H9 (cell line): ENCODE data around the gene NPHP4. TPM values are rescaled to one million over a fixed set of nuclear protein-coding genes. Genes with fewer than 3 reads are reported as not detected.

Experiments
- DNase-seq: peaks from one replicate; pipeline ENCODE4 v3.0.0-alpha.2; 2017
- H2AFZ ChIP-seq: one replicate; pipeline ENCODE4 v1.6.1; 2013; ENCODE audit warnings: mild to moderate bottlenecking, low read length, control low read depth, moderate library complexity
- H2AK5ac ChIP-seq: 2 replicates; pipeline ENCODE4 v1.6.1; 2013; ENCODE audit warnings: low read length, control low read depth, mixed read lengths; ENCODE audit not compliant: insufficient read length
- H2BK120ac ChIP-seq: one replicate; pipeline ENCODE4 v1.6.1; 2013; ENCODE audit warnings: low read depth, mild to moderate bottlenecking, low read length, control low read depth, inconsistent platforms; ENCODE audit not compliant: poor library complexity, severe bottlenecking
- H2BK12ac ChIP-seq: 2 replicates; pipeline ENCODE4 v1.6.1; 2013; ENCODE audit warnings: low read length, control low read depth, mixed read lengths, low read depth; ENCODE audit not compliant: insufficient read length
- H2BK15ac ChIP-seq: 2 replicates; pipeline ENCODE4 v1.6.1; 2013; ENCODE audit warnings: low read depth, low read length, control low read depth
- H2BK20ac ChIP-seq: one replicate; pipeline ENCODE4 v1.6.1; 2013; ENCODE audit warnings: low read depth, mild to moderate bottlenecking, low read length, control low read depth, inconsistent platforms; ENCODE audit not compliant: poor library complexity, severe bottlenecking
- H2BK5ac ChIP-seq: 2 replicates; pipeline ENCODE4 v1.6.1; 2013; ENCODE audit warnings: low read length, control low read depth, mixed read lengths; ENCODE audit not compliant: insufficient read length
- H3K14ac ChIP-seq: 2 replicates; pipeline ENCODE4 v1.6.1; 2013; ENCODE audit warnings: low read length, control low read depth; ENCODE audit not compliant: insufficient read depth
- H3K18ac ChIP-seq: 2 replicates; pipeline ENCODE4 v1.6.1; 2013; ENCODE audit warnings: low read depth, mild to moderate bottlenecking, mixed read lengths, low read length, control low read depth; ENCODE audit not compliant: insufficient read length
- H3K23ac ChIP-seq: 2 replicates; pipeline ENCODE4 v1.6.1; 2013; ENCODE audit warnings: low read length, control low read depth, mixed read lengths, low read depth; ENCODE audit not compliant: insufficient read length
- H3K23me2 ChIP-seq: 2 replicates; pipeline ENCODE4 v1.6.1; 2013; ENCODE audit warnings: low read depth, mild to moderate bottlenecking, mixed read lengths, low read length, control low read depth; ENCODE audit not compliant: insufficient read length, poor library complexity, severe bottlenecking
- H3K27ac ChIP-seq: 2 replicates; pipeline ENCODE4 v1.5.1; 2013; ENCODE audit warnings: low read length, control low read depth, mixed read lengths, low read depth; ENCODE audit not compliant: insufficient read length
- H3K27me3 ChIP-seq: 2 replicates; pipeline ENCODE4 v1.6.1; 2013; ENCODE audit warnings: low read length, control low read depth, inconsistent platforms; ENCODE audit not compliant: insufficient read depth
- H3K4ac ChIP-seq: 2 replicates; pipeline ENCODE4 v1.6.1; 2013; ENCODE audit warnings: low read depth, mild to moderate bottlenecking, control low read depth, inconsistent platforms, low read length, moderate library complexity
- H3K4me1 ChIP-seq: 2 replicates; pipeline ENCODE4 v1.6.1; 2013; ENCODE audit warnings: low read length, control low read depth, inconsistent platforms; ENCODE audit not compliant: insufficient read depth
- H3K4me2 ChIP-seq: 2 replicates; pipeline ENCODE4 v1.6.1; 2013; ENCODE audit warnings: low read length, control low read depth, mixed read lengths; ENCODE audit not compliant: insufficient read length, insufficient read depth
- H3K56ac ChIP-seq: 2 replicates; pipeline ENCODE4 v1.6.1; 2013; ENCODE audit warnings: low read depth, mild to moderate bottlenecking, mixed read lengths, low read length, control low read depth; ENCODE audit not compliant: insufficient read length
- H3K79me1 ChIP-seq: 2 replicates; pipeline ENCODE4 v1.6.1; 2013; ENCODE audit warnings: low read depth, mild to moderate bottlenecking, moderate library complexity, low read length, control low read depth, inconsistent platforms; ENCODE audit not compliant: insufficient read depth, poor library complexity, severe bottlenecking
- H3K79me2 ChIP-seq: 2 replicates; pipeline ENCODE4 v1.6.1; 2013; ENCODE audit warnings: low read length, control low read depth, inconsistent platforms; ENCODE audit not compliant: insufficient read depth
- H3K9ac ChIP-seq: 2 replicates; pipeline ENCODE4 v1.6.1; 2013; ENCODE audit warnings: low read length, control low read depth, mixed read lengths; ENCODE audit not compliant: insufficient read length; ENCODE audit errors: extremely low read depth
- H3K9me3 ChIP-seq: one replicate; pipeline ENCODE4 v1.6.1; 2013; ENCODE audit warnings: low read depth, low read length, inconsistent platforms; ENCODE audit not compliant: control insufficient read depth
- H3T11ph ChIP-seq: one replicate; pipeline ENCODE4 v1.6.1; 2013; ENCODE audit warnings: mild to moderate bottlenecking, low read length, control low read depth, inconsistent platforms
- H4K20me1 ChIP-seq: one replicate; pipeline ENCODE4 v1.6.1; 2013; ENCODE audit not compliant: control insufficient read depth, insufficient read length, insufficient read depth
- H4K5ac ChIP-seq: 2 replicates; pipeline ENCODE4 v1.6.1; 2013; ENCODE audit warnings: low read depth, mild to moderate bottlenecking, mixed read lengths, low read length, control low read depth; ENCODE audit not compliant: insufficient read length
- H4K8ac ChIP-seq: replicated peaks from 2 replicates; pipeline ENCODE4 v1.6.1; 2013; ENCODE audit warnings: low read length, control low read depth, mixed read lengths, low read depth; ENCODE audit not compliant: insufficient read length
- H4K91ac ChIP-seq: 2 replicates; pipeline ENCODE4 v1.6.1; 2013; ENCODE audit warnings: low read depth, mild to moderate bottlenecking, moderate library complexity, mixed read lengths, low read length, control low read depth; ENCODE audit not compliant: insufficient read length
- H3K27ac Mint-ChIP-seq, 3 experiments: 2 replicates in 2 of 3; 3 replicates in 1 of 3; pipeline ENCODE4 v1.8.0; 2020 to 2021; ENCODE audit warnings: mixed read lengths in 3 of 3, mild to moderate bottlenecking in 1 of 3, moderate library complexity in 1 of 3
- H3K27me3 Mint-ChIP-seq: 2 replicates; pipeline ENCODE4 v1.8.0; 2021; ENCODE audit warnings: low read depth, mild to moderate bottlenecking, moderate library complexity, mixed read lengths
- H3K36me3 Mint-ChIP-seq, 3 experiments: 2 replicates in 2 of 3; 3 replicates in 1 of 3; pipeline ENCODE4 v1.8.0; 2020 to 2021; ENCODE audit warnings: low read depth in 3 of 3, mixed read lengths in 3 of 3; ENCODE audit not compliant: insufficient read depth in 1 of 3
- H3K4me1 Mint-ChIP-seq, 2 experiments: 2 replicates each; pipeline ENCODE4 v1.8.0; 2020; ENCODE audit warnings: mixed read lengths in 2 of 2
- H3K4me3 Mint-ChIP-seq, 2 experiments: 2 replicates in 1 of 2; 3 replicates in 1 of 2; pipeline ENCODE4 v1.8.0; 2020 to 2021; ENCODE audit warnings: mild to moderate bottlenecking in 2 of 2, mixed read lengths in 2 of 2, moderate library complexity in 1 of 2
- H3K9me3 Mint-ChIP-seq, 2 experiments: 2 replicates in 1 of 2; 3 replicates in 1 of 2; pipeline ENCODE4 v1.8.0; 2020; ENCODE audit warnings: mild to moderate bottlenecking in 2 of 2, mixed read lengths in 2 of 2, moderate library complexity in 1 of 2
- WGBS: extraction: QIAGEN DNeasy Blood & Tissue Kit; methylation state at CpG from one replicate; pipeline ENCODE4 v1.1.7; 2013; ENCODE audit warnings: missing lambda C conversion rate, low lambda C conversion rate, mixed read lengths; ENCODE audit not compliant: insufficient read length; ENCODE audit errors: extremely low coverage; 5-methylcytosine and 5-hydroxymethylcytosine counted together
- total RNA-seq: library from RNA; stranded (reverse); gene quantifications from 2 replicates; pipeline ENCODE4 v1.2.1, GENCODE V29; 2021
- TF ChIP-seq, protein P1 (sequence below): fragments of 200-600 bp; sonication (generic); conservative IDR thresholded peaks from 3 replicates; pipeline ENCODE4 v1.8.0; 2021; ENCODE audit warnings: antibody characterized with exemption, mild to moderate bottlenecking

Gene NPHP4
- total RNA-seq, 1 experiment from 2014 or later, result 17.6 TPM

DNA sequence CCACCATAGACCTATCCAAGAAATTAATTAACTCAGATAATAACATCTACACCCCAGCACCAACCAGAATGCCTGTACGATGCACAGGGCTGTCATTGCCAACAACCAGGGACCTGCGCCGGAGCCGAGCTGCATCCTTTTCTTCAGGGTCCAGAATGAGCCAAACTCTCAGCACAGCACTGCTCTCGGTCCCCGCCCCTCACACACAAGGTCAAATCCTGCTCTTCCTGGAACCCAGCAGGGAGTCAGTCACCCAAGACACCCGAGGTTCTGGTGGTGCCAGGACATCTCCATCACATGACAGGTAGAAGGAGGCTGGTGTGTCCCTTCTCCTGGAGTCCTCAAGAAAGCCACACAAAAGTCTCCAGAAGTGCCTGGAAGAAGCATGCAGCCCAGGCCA lies 31.9 kb downstream of the NPHP4 start:
- no peak overlapping the region for H2BK120ac ChIP-seq
- no peak overlapping the region for H3K56ac ChIP-seq
- no peaks in the 10 kb centered on the region for H3K23me2 ChIP-seq
- no peak overlapping the region for H3K4me2 ChIP-seq
- H4K91ac ChIP-seq, result no peak overlapping the region
- H3K79me1 ChIP-seq, result no peaks in the 10 kb centered on the region
- H2AFZ ChIP-seq, result no peak overlapping the region
- H3K79me2 ChIP-seq, result no peaks in the 10 kb centered on the region
- H2BK20ac ChIP-seq, result no peak overlapping the region
- DNase-seq, result no peak
- H3K14ac ChIP-seq, result no peak overlapping the region
- H2BK12ac ChIP-seq, result no peak overlapping the region
- no peaks in the 10 kb centered on the region for H4K20me1 ChIP-seq
- H3K9ac ChIP-seq, result no peak overlapping the region
- H3T11ph ChIP-seq, result no peak overlapping the region
- H3K23ac ChIP-seq, result no peak overlapping the region
- no CpG with 5 or more reads among the region's 7 CpGs for WGBS
- no peak overlapping the region for H3K27ac ChIP-seq
- Mint-ChIP-seq H3K27ac (no peak overlapping the region), H3K9me3 (no peaks in the 10 kb centered on the region), H3K4me1 (peaks cover 4 to 5% of the 10 kb centered on the region in 2 experiments), H3K36me3 (peaks cover 14 to 48% (median 21%) of the 10 kb centered on the region in 3 experiments), H3K27me3 (no peaks in the 10 kb centered on the region), H3K4me3 (no peak overlapping the region)
- no peak overlapping the region for H2BK15ac ChIP-seq
- no peak overlapping the region for H4K5ac ChIP-seq
- peaks cover 2% of the 10 kb centered on the region; the same call in 1 of the 2 replicates for H3K4me1 ChIP-seq
- TF ChIP-seq, protein P1, sequence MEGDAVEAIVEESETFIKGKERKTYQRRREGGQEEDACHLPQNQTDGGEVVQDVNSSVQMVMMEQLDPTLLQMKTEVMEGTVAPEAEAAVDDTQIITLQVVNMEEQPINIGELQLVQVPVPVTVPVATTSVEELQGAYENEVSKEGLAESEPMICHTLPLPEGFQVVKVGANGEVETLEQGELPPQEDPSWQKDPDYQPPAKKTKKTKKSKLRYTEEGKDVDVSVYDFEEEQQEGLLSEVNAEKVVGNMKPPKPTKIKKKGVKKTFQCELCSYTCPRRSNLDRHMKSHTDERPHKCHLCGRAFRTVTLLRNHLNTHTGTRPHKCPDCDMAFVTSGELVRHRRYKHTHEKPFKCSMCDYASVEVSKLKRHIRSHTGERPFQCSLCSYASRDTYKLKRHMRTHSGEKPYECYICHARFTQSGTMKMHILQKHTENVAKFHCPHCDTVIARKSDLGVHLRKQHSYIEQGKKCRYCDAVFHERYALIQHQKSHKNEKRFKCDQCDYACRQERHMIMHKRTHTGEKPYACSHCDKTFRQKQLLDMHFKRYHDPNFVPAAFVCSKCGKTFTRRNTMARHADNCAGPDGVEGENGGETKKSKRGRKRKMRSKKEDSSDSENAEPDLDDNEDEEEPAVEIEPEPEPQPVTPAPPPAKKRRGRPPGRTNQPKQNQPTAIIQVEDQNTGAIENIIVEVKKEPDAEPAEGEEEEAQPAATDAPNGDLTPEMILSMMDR, result no peak
- H4K8ac ChIP-seq, result no peak overlapping the region
- no peak overlapping the region for H2BK5ac ChIP-seq
- no peaks in the 10 kb centered on the region for H3K9me3 ChIP-seq
- H2AK5ac ChIP-seq, result no peak overlapping the region
- H3K27me3 ChIP-seq, result no peaks in the 10 kb centered on the region
- H3K18ac ChIP-seq, result no peak overlapping the region
- H3K4ac ChIP-seq, result no peak overlapping the region
